NCI-H748 (cell line): Measurements from ENCODE around the gene SYNE1.
"Not testable (repeated sequence)": the region's sequence is repeated elsewhere in the genome, so short reads cannot be mapped to it uniquely, and the experiment has no call there.

Source experiments
- DNase-seq: peaks from one replicate; lab custom pipeline; 2025; ENCODE audit not compliant: unreplicated experiment; lab: John Stamatoyannopoulos, UW

The SYNE1 gene

DNA sequence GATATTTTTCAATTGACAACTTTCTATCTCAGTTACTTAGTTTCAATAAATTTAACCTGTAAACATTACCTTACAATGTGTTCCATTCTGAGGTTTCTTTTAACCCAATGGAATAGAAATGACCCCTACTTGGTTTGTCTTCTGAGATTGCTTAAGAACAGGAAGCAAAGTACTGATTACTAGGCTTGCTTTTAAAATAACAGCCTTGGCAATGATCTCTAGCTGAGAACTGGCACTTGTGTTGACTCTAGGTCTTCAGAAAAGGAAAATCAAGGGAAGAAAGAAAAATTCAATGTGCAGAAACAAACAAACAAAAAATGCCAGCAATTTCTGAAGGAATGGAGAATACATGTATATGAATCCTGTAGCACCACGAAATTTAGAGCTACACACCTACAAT lies 66.1 kb downstream of the SYNE1 start:
- no peak for DNase-seq

DNA sequence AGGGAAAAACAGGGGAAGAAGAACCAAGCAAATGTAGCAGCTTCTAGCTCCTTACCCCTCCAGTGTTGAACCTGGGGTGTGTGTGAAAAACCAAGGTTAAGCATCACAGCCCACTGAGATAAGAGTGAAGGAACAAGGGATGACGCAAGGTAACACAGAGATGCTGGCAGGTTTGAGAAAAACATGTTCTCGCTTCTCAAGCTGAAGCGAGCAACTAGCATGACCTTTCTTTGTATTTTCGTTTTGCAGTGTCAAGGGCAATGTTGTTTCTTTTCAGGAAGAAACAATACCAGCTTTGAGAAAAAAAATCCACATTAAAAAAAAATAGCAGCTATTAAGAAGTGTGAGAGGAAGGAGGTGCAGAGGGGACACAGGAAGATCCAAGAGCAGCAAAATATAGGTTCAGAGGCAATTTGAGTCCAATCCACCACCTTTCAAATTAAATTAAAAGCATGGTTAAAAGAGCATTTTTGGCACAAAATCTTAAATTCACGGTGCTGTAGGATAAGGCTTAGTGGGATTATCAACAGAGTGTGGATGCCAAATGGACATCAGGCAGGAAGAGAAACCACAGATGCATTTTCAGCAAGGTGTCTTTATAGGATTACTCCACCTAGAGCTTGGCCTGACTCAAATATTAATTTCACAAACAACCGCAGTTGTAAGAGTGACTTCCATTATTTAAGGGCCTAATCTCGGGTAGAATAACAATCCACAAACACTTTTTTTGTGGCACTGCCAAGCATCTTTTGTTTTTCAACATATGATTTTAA lies 70.9 kb downstream of the SYNE1 start:
- DNase-seq = no peak

DNA sequence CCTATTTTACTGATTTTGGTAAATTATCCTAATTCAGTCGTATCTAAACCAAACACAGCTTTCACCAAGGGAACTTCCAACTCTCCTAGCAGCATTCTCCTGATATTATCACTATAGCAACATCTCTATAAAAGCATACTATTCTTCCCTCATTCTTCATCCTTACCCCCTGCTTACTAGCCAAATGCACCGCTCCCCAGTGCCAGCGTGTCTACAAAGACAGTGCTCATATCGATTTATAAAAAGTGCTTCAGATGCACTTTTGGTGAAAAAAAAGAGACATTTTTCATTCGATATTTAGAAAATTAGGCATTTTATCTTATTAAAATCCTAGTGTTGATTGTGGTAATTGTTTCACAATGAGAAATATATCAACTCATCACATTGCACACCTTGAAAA lies 74.0 kb downstream of the SYNE1 start:
- no peak for DNase-seq

DNA sequence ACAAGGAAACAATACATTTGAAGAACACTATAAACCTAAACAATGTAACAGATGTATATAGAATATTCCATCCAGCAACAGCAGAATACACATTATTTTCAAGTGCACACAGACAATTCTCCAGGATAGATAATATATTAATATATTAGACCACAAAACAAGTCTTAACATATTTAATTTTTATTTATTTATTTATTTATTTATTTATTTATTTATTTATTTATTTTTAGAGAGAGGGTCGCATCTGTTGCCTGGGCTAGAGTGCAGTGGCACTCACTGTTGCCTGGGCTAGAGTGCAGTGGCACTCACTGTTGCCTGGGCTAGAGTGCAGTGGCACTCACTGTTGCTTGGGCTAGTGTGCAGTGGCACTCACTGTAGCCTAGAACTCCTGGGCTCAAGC lies 78.4 kb downstream of the SYNE1 start:
- not testable (repeated sequence) for DNase-seq

DNA sequence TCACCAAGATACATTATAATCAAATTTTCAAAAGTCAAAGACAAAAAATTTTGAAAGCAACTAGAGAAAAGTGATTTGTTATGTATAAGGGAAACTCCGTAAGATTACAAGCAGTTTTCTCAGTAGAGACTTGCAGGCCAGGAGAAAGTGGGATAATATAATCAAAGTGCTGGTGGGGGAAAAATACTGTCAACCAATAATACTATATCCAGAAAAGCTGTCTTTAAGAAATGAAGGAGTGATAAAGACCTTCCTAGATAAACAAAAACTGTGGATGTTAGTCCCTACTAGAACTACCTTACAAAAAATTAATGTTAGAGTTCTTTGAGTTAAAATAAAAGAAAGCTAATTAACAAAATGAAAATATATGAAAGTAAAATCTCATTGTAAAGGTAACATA lies 79.7 kb downstream of the SYNE1 start:
- no peak for DNase-seq

DNA sequence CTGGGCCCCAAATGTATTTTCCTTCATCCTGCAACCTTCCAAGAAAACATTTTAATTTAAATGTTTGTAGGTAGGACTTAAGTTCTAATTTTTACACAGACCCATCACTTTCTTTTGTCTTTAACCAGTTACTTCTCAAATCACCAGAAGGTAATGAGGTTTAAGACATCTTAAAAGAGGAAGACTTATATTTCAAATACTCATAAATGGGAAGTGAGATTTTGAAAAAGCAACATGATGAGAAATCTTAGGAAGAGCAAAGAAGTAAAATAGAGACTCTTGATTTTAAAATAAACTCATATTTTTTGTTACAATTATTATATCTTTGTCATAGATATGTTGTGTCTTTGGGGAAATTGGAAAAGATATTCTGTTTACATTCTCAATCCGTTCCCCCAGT lies 82.3 kb downstream of the SYNE1 start:
- no peak for DNase-seq

DNA sequence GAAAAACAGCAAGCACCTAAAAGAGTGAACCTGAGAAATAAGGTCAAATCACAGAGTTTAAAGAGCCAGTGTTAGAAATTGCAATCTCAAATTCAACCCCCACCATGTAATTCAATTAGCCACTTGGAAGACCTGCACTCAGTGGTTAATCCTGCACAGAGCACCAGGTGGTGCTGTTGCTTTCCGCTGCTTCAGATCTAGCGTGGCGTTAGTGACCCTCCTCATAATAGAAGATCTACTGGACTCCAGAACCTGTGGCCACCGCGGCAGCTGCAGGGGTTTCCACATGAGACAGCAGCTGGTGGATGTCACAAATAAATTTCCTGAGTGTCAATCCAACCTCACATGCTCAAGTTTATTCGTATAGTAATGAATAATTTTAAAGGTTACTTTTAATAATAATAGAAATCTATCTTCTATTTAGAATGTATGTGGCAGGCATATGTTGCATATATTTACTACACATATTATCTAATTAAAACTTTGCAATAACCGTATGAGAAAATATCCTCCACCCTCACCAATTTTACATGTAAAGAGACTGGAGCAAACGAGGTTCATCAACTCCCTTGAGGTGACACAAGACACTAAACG lies 84.4 kb downstream of the SYNE1 start:
- DNase-seq = peak; percentile 74

DNA sequence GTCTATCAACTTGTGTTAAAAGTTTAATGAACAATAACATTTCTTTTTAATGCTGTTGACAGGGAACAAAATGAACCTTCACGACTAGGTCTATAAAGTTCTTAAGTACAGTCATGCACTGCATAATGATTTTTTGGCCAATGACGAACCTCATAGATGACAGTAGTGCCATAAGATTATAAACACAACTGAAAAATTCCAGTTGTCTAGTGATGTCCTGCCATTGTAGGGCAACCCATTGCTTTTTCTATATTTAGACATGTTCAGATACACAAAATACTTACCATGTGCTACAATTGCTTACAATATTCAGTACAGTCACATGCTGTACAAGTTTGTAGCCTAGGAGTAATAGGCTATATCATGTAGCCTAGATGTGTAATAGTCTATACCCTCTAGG lies 93.6 kb downstream of the SYNE1 start:
- DNase-seq = no peak

DNA sequence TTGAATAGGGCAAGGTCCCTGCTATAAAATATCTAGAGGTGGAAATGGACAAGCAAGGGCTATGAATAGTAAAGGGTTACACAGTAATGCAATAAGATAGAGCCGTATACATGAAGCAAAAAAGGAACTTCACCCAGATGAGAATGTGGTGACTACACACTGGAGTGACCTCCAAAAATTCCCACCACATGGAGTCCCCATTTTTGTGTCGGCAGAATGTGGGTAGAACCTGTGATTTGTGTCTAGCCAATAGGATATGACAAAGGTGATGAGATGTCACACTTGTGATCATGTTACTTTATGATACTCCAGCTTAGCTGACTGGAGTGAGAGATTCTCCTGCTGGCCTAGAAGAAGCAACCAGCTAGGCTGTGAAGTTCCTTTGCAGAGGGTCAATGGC lies 96.8 kb downstream of the SYNE1 start:
- DNase-seq = no peak

DNA sequence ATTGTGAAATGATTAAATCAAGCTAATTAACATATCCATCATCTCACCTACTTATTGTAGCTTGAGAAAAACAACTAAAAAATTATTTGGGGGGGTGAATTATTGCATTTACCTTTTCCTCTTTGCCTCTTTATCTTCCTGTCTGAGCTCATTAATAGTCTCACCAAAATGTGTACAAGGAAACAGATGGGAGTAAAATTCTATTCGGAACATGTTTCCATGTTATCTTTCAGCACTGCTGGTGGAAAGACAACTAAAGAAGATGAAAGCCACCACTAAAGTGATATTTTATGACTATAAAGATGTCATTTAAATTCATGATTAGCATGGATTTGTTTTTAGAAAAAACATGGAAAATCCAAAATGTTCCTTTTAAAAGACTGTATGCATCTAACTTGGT lies 102.6 kb downstream of the SYNE1 start:
- DNase-seq = no peak

DNA sequence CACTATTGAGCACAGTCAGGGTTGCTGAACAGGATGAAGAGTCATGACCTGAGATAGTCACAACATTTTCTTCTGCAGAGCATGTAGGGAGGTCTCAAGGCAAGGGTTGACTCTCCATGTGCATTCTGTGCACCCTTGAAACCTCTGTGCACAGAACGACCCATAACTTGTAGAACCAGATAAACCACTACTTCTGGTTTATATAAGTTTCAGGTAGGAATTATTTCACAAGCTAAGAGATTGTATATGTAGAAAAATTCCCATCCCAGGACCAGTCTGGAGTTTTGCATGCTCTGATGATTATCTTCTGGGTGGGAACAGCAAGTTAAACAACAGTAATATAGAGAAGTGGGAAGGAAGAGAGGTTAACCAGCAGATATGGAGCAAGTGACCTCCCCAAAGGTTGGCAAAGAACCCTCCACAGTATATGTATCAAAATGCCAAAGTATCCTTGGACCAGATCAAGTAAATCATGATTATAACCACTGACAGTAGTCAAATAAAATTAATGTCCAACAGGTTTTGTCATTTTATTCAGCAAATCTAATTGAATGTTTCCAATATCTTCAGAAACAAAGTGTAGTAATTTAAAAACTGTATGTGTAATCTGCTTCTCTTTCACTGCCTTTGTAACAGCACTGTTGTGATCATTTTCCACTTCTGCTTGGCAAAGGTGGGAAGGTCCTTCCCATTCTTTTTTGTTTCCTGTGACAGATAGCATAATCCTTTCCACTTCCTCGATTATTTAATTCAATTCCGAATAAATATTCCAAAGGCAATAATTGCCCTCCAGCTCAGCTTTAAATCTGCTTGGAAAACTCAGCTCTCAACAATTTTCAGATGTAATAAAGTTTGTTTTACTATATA lies 104.4 kb downstream of the SYNE1 start:
- DNase-seq = no peak

DNA sequence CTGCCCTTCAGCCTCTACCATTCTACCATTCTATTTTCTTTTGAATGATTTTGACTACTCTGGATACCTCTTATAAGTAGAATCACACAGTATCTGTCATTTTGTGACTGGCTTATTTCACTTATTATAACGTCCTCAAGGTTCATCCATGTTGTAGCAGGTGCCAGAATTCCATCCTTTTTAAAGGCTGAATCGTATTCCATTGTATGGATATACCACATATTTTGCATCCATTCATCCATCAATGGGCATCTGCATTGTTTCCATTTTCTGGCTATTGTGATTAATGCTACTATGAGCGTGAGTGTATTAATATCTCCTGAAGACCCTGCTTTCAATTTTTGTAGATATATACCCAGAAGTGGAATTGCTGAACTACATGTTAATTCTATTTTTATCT lies 105.5 kb downstream of the SYNE1 start:
- no peak for DNase-seq

DNA sequence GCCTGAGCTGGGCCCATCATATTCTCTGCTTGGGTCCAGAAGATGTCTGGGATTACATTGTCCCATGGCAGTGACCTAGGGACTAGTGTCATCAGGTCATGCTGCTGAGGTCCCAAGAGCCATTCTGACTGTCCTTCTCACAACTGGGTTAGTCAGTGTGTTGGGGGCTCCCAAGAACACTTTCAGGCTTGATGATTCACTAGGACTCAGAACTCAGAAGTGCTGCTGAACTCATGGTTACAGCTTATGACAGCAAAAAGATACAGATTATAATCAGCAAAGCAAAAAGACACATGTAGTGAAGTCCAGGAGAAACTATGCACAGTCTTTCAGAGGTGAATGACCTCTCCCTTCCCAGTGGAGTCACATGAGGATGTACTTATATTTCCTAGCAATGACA lies 107.8 kb downstream of the SYNE1 start:
- DNase-seq = no peak

DNA sequence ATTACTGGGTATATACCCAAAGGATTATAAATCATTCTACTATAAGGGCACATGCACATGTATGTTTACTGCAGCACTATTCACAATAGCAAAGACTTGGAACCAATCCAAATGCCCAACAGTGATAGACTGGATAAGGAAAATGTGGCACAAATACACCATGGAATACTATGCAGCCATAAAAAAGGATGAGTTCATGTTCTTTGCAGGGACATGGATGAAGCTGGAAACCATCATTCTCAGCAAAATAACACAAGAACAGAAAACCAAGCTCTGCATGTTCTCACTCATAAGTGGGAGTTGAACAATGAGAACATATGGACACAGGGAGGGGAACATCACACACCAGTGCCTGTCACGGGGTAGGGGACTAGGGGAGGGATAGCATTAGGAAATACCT lies 123.0 kb downstream of the SYNE1 start:
- not testable (repeated sequence) for DNase-seq

DNA sequence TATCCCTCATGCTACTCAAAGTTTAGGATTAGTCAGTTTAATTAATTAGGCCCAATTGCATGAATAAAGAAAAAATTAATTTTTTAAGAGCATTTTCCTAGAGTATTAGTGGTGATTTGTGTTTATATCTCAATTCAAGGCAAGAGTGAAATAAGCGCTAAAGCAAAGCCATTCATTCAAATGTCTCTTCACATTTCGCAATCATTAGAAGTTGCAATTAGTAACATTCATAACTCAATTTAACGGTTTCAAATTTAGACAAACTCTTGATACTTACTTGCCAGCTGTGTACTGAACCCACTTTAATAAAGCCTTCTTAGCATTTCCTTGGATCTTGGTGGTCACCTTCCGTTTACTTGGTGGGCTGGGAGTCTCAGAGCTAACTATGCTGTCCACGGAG lies 127.2 kb downstream of the SYNE1 start:
- no peak for DNase-seq

DNA sequence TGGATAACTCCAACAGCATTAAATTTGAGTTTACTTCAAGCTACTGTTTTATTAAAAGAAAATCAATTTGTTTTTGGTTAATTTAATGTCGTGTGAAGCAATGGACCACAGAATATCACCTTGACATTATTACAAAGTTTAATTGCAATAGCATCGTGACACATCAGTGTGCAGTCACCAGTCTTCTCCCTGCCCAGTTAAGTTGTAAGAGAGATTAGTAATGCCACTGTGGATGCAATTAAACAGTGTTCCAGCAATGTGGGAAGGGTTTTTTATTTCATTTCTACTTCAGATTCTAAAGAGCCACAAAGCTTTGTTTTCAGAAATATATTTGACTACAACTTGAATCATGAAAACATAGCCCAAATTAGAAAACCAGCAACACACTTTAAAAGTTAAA lies 128.7 kb downstream of the SYNE1 start:
- DNase-seq = no peak

DNA sequence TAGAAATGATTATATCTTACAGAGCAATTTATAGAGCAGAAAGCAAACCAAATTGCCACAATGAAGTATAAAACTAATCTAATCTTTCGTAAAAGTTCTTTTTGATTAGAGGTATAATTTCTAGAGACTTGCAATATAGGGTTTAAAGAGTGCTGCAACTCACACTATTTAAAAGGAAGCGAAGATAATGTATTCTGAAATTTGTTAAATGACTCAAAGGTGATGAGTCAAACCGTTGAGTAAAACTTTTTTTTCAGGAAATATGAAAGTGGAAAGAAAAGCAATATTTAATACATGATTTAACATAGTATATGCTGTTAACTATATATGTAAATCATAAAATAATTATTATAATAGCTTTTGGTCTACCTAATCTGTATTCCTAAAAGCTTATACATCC lies 133.6 kb downstream of the SYNE1 start:
- DNase-seq = no peak

DNA sequence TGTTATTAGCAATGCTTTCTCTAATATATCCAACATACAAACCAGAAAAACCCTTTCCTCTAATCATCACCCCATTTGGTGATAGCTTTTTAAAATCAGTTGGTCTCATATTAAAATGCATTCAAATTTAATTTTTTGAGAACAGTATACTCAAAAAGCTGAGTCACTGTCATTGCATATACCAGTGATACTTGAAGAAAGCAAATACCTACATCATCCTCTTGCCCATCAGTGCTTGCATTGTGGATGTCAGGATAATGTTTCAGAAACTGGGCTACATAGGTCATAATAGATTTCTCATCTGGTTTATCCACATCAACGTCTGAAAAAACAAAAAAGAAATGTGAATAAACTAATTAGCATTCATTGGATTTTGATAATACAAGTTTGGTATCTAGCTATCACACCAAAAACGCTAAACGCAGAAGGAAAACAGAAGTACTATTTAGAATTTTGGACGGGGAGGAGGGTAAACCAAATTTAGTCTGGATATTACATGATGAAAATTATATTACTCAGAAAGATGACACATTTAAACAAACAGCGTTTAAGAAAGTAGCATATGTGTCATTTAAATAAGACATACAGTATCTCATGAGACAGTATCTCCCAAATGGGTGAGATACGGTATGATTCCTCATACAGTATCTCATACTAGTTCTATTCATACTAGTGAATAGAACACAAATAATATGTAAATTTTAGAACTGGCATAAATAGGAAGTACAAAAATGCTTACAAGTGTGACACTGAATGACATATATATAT lies 134.6 kb downstream of the SYNE1 start:
- no peak for DNase-seq

DNA sequence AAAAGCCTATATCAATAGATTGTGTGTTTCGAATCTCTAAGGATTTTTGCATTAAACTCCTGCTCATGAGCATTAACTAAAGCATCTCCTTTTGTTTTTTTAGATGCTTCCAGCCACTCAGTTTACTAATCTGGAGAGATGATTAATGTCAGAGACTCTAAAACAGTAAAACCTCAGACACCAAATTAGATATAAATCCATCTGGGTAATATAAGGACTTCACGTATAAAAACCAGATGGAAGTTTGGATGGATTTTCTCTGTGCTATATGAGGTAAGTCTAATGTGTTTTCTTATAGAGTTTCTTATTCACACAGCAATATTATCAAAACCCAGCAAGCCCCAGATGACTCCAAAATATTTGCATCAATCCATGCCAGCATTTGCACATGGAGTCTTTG lies 137.2 kb downstream of the SYNE1 start:
- DNase-seq = no peak

DNA sequence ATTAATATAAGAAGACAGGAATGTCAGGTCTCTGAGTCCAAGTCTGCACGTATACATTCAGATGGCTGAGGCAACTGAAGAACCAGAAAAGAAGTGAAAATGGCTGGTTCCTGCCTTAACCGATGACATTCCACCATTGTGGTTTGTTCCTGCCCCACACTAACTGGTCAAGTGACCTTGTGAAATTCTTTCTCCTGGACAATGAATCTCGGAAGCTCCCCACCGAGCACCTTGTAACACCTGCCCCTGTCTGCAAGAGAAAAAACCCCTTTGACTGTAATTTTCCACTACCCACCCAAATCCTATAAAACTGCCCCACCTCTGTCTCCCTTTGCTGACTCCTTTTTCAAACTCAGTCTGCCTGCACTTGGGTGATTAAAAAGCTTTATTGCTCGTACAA lies 140.4 kb downstream of the SYNE1 start:
- DNase-seq = no peak

DNA sequence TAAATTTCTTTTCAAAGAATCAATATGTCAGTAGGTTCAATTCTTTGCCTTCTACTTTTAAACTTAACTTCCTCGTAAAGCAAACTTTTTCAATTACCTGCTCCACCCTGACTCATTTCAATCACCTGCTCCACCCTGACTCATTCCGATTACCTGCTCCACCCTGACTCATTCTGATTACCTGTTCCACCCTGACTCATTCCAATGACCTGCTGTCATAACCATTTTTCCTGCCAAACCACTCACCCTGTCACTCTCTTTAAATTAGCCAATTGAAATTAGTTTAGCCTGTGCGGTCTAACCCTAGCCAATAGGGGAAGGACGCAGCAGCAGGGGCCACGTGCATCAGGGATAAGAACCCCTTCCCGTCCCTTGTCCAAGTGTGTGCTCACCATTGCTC lies 141.7 kb downstream of the SYNE1 start:
- not testable (repeated sequence) for DNase-seq
